ENCODE data around the gene IL37.

DNA sequence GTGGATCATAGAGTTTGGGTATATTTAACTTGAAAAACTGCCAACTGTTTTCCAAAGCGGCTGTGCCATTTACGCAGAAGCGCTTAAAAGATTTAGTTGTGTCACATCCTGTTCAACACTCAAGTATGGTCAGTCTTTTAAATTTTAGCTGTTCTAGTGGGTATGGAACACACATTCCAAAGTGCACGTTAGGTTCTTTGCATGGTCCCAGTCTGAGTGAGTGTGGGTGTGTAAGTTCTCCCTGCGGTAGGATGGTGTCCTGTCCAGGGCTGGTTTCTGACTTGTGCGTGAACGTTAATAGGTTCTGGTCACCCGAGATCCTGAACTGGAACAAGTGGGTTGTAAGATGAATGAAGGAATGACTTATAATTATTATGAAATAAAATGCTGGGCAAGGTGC, 38.5 kb downstream of the IL37 start:
- TF ChIP-seq POLR2A (IDR thresholded peaks at IDR 0.05) = no peak
- TF ChIP-seq, protein P1, sequence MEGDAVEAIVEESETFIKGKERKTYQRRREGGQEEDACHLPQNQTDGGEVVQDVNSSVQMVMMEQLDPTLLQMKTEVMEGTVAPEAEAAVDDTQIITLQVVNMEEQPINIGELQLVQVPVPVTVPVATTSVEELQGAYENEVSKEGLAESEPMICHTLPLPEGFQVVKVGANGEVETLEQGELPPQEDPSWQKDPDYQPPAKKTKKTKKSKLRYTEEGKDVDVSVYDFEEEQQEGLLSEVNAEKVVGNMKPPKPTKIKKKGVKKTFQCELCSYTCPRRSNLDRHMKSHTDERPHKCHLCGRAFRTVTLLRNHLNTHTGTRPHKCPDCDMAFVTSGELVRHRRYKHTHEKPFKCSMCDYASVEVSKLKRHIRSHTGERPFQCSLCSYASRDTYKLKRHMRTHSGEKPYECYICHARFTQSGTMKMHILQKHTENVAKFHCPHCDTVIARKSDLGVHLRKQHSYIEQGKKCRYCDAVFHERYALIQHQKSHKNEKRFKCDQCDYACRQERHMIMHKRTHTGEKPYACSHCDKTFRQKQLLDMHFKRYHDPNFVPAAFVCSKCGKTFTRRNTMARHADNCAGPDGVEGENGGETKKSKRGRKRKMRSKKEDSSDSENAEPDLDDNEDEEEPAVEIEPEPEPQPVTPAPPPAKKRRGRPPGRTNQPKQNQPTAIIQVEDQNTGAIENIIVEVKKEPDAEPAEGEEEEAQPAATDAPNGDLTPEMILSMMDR (IDR thresholded peaks at IDR 0.05) = no peak
